Measurements from ENCODE around the gene RBM5. TPM values are rescaled to one million over a fixed set of nuclear protein-coding genes. Genes with fewer than 3 reads are reported as not detected.

Gene RBM5
- total and polyA plus RNA-seq, 2 experiments from 2014 or later = 44.9 to 111 TPM

- TF ChIP-seq ZNF462 (CRISPR knock-in tag; IDR thresholded peaks at IDR 0.05) (no peak), POLR2AphosphoS5 (IDR thresholded peaks at IDR 0.05; ENCODE audit: low read depth) (no peak)
Measured at GRCh38 chr3:50161320-50161719, 72.6 kb downstream of the RBM5 start (continued).

- Histone ChIP-seq H3K9me2 (ENCODE audit: insufficient read depth) (no peaks in the 10 kb centered on the region), H3K4me3 (no peak overlapping the region), H4K20me1 (replicated peaks; ENCODE audit: insufficient read depth) (peaks cover 10% of the 10 kb centered on the region; the same call in 1 of the 2 replicates), H3K4me1 (ENCODE audit: insufficient read depth) (peaks cover 45% of the 10 kb centered on the region), H3K27me3 (ENCODE audit: insufficient read depth) (no peaks in the 10 kb centered on the region), H3K4me2 (no peak overlapping the region), H2AFZ (no peak overlapping the region), H3K27ac (ENCODE audit: low read depth) (no peak overlapping the region), H3K79me2 (replicated peaks; ENCODE audit: insufficient read depth) (peaks cover 38% of the 10 kb centered on the region), H3K36me3 (ENCODE audit: insufficient read depth) (peaks cover 12% of the 10 kb centered on the region; the same call in 1 of the 2 replicates), H3F3A (replicated peaks; ENCODE audit: low read depth) (0 out of 2 replicates have a peak, but pooled peaks cover 2% of the 10 kb centered on the region)
- Mint-ChIP-seq H3K27ac (no peak overlapping the region), H3K4me1 (peaks cover 59% of the 10 kb centered on the region), H3K36me3 (ENCODE audit: low read depth) (peaks cover 29% of the 10 kb centered on the region; the same call in 2 of the 3 replicates), H3K9me3 (no peaks in the 10 kb centered on the region), H3K27me3 (ENCODE audit: insufficient read depth, low read depth, poor library complexity) (peaks cover 8% of the 10 kb centered on the region), H3K4me3 (no peak overlapping the region)
- DNase-seq (ENCODE audit: low spot score) = no peak
- no peak for ATAC-seq
- no peak for TF ChIP-seq ZNF114 (CRISPR knock-in tag; IDR thresholded peaks at IDR 0.05)
- TF ChIP-seq REST (IDR thresholded peaks at IDR 0.05; ENCODE audit: unreplicated experiment) = no peak
- TF ChIP-seq ETS1 (IDR thresholded peaks at IDR 0.05) = no peak
Measured at GRCh38 chr3:50162034-50162883, 73.5 kb downstream of the RBM5 start.
